Transverse colon (tissue), 4 donors: ENCODE data around the gene HGFAC. TPM values are rescaled to one million over a fixed set of nuclear protein-coding genes. Genes with fewer than 3 reads are reported as not detected.

Experiments
- DNase-seq: peaks from one replicate; pipeline ENCODE4 v3.0.0-alpha.2; 2019
- H3K27ac ChIP-seq, 4 donors: fragments of 200-600 bp; sonication (generic); 2 replicates each; pipeline ENCODE4 v1.5.1; 2016 to 2018; ENCODE audit warnings: inconsistent platforms in 4 of 4
- H3K27me3 ChIP-seq: fragments of 200-600 bp; sonication (generic); 2 replicates; pipeline ENCODE4 v1.5.1; 2017; ENCODE audit warnings: inconsistent platforms
- H3K36me3 ChIP-seq, 4 donors: fragments of 200-600 bp; sonication (generic); 2 replicates each; pipeline ENCODE4 v1.5.1; 2017 to 2019; ENCODE audit warnings: inconsistent platforms in 4 of 4
- H3K4me1 ChIP-seq, 4 donors: fragments of 200-600 bp; sonication (generic); 2 replicates each; pipeline ENCODE4 v1.5.1; 2017 to 2020; ENCODE audit warnings: inconsistent platforms in 4 of 4
- H3K4me3 ChIP-seq, 4 donors: fragments of 200-600 bp; sonication (generic); 1 replicate in 1 of 4; 2 replicates in 3 of 4; pipeline versions ENCODE4 v1.5.1 to v1.6.1; 2017 to 2019; ENCODE audit warnings: inconsistent platforms in 4 of 4
- H3K9me3 ChIP-seq, 2 donors: fragments of 200-600 bp; sonication (generic); 2 replicates each; pipeline ENCODE4 v1.5.1; 2017 to 2019; ENCODE audit warnings: inconsistent platforms in 2 of 2
- EP300 ChIP-seq: sonication (generic); formaldehyde crosslinking; IDR thresholded peaks from one replicate; pipeline ENCODE4 v1.6.1; 2017; ENCODE audit warnings: antibody characterized with exemption, low read depth
- POLR2A ChIP-seq: fragments of 450-650 bp; IDR thresholded peaks from one replicate; pipeline ENCODE4 v1.6.1; 2016; ENCODE audit warnings: antibody characterized with exemption, mild to moderate bottlenecking, moderate library complexity
- POLR2AphosphoS5 ChIP-seq, 3 donors: sonication (generic); formaldehyde crosslinking; IDR thresholded peaks; one replicate each; pipeline ENCODE4 v1.6.1; 2016; ENCODE audit warnings: antibody characterized with exemption in 3 of 3
- WGBS, 2 donors: methylation state at CpG; one replicate each; pipeline ENCODE4 v1.1.5; 2018; ENCODE audit warnings: low coverage in 1 of 2; 5-methylcytosine and 5-hydroxymethylcytosine counted together
- in situ Hi-C, 4 donors: fragments of 200-750 bp; cut with MboI; loops; one replicate each; pipeline versions ENCODE4 v1.15.0 to v1.15.1; 2017; ENCODE audit warnings: low sequenced_read_pairs in 3 of 4, low pct_ligation_motif_present in 1 of 4, low pct_unique_long_range_greater_than_20kb in 1 of 4
- intact Hi-C: fragments of 100-400 bp; cut with DNase I; formaldehyde crosslinking; loops from one replicate; pipeline ENCODE4 v1.15.1; 2023; ENCODE audit warnings: low total_unique reads
- total RNA-seq, 4 donors: library from RNA; depleted of rRNA; stranded (reverse); fragments of >200 nt; gene quantifications; one replicate each; pipeline ENCODE4 v1.1.0, GENCODE V29; 2016
- TF ChIP-seq, protein P1 (sequence below), 5 experiments: fragments of 200-600 bp in 3 of 5; fragments of 450-650 bp in 2 of 5; sonication (generic) in 3 of 5; IDR thresholded peaks; 1 replicate in 2 of 5; 2 replicates in 3 of 5; pipeline ENCODE4 v1.5.1; 2016 to 2017; ENCODE audit warnings: antibody characterized with exemption in 5 of 5, inconsistent platforms in 3 of 5, mild to moderate bottlenecking in 2 of 5, moderate library complexity in 1 of 5

The HGFAC gene
- total RNA-seq, 4 donors from 2014 or later = not detected

DNA sequence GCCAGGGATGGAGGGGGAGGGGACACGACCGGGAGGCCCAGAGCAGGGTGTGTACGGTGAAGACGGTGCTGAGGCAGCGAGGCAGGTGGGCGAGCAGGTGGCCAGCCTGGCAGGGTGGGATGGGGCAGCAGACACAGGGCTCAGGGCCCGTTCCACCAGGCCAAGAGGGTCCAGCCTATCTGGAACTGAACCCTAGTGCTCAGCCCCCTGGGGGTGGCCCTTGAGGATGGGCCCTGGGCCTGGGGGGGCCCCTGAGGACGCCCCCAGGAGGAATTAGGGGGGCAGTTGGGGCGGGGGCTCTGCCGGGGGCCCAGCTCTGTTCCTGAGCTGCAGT lies 3.0 kb upstream of the HGFAC start:
- no peak overlapping the region for H3K4me3 ChIP-seq
- H3K4me1 ChIP-seq = peaks cover 0 to 4% (median 1%) of the 10 kb centered on the region in 4 donors
- TF ChIP-seq POLR2A = no peak
- TF ChIP-seq POLR2AphosphoS5 (IDR thresholded peaks at IDR 0.05) = no peak
- TF ChIP-seq, protein P1, sequence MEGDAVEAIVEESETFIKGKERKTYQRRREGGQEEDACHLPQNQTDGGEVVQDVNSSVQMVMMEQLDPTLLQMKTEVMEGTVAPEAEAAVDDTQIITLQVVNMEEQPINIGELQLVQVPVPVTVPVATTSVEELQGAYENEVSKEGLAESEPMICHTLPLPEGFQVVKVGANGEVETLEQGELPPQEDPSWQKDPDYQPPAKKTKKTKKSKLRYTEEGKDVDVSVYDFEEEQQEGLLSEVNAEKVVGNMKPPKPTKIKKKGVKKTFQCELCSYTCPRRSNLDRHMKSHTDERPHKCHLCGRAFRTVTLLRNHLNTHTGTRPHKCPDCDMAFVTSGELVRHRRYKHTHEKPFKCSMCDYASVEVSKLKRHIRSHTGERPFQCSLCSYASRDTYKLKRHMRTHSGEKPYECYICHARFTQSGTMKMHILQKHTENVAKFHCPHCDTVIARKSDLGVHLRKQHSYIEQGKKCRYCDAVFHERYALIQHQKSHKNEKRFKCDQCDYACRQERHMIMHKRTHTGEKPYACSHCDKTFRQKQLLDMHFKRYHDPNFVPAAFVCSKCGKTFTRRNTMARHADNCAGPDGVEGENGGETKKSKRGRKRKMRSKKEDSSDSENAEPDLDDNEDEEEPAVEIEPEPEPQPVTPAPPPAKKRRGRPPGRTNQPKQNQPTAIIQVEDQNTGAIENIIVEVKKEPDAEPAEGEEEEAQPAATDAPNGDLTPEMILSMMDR (IDR thresholded peaks at IDR 0.05) = no peak
- TF ChIP-seq EP300 = no peak
- no peak for DNase-seq
- no peaks in the 10 kb centered on the region for H3K9me3 ChIP-seq
- no peaks in the 10 kb centered on the region for H3K27me3 ChIP-seq
- intact Hi-C loops = no loop called here
- no peak overlapping the region for H3K27ac ChIP-seq
- 50 to 52% methylated on average over 4 to 9 of the region's 10 CpGs for WGBS, 2 donors
- in situ Hi-C loops = loop anchor here in 1 of 4 donors (10.0 to 25.0 kb wide), 2 partner anchors 94 to 227 kb away; no protein-coding TSS in a partner anchor
- no peaks in the 10 kb centered on the region for H3K36me3 ChIP-seq

DNA sequence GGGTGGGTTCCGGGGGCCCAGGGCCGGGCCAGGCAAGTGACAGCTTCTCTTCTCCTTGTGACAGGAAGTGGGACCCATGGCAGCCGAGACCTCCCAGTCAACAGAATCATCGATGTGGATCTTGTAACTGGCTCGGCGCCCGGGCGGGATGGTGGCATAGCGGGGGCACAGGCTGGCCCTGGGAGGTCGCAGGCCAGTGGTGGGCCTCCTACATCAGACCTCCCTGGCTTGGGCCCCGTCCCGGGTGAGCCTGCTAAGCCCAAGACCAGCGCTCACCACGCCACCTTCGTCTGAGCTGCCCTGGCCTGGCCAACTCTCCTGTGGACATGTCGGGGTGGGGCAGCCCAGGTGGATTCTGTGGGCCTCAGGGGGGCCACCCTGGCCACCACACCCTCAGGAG lies 2.4 kb upstream of the HGFAC start:
- 79% methylated on average over 12 of the region's 16 CpGs; no CpG with 5 or more reads in 1 of the 2 donors for WGBS, 2 donors
- DNase-seq = no peak
- Histone ChIP-seq H3K9me3 (no peaks in the 10 kb centered on the region), H3K4me3 (no peak overlapping the region), H3K27ac (no peak overlapping the region), H3K27me3 (no peaks in the 10 kb centered on the region), H3K4me1 (peaks cover 0 to 4% (median 1%) of the 10 kb centered on the region in 4 donors), H3K36me3 (no peaks in the 10 kb centered on the region)
- in situ Hi-C loops = loop anchor here in 1 of 4 donors (10.0 to 25.0 kb wide), 2 partner anchors 95 to 227 kb away; no protein-coding TSS in a partner anchor
- intact Hi-C loops = no loop called here
- no peak for TF ChIP-seq EP300
- no peak for TF ChIP-seq POLR2AphosphoS5 (IDR thresholded peaks at IDR 0.05)
- TF ChIP-seq, protein P1 (IDR thresholded peaks at IDR 0.05) = no peak
- no peak for TF ChIP-seq POLR2A

DNA sequence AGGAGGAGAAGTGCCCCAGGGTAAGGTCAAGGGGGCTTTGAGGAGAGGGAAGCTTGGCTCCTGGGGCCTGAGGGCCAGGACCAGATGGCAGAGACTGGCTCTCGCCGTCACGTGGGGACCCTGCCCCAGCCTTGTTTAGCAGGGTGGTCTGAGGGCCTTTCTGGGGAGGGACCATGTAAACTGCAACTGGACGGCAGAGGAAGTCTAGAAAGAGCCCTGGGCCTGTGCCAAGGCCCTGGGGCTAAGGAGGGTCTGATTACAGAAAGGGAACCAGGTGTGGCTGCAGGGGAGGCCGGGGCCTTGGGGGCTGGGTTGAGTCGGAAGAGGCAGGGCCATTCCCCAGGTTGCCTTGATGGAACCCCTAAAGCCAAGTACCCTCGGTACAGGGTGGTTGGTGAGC lies 1.8 kb upstream of the HGFAC start:
- in situ Hi-C loops (loop anchor here in 2 of 4 donors (5.0 to 25.0 kb wide), 2 partner anchors 93 to 228 kb away; no protein-coding TSS in a partner anchor), intact Hi-C loops (loop anchor here (5.0 kb wide), 1 partner anchor 333 kb away; no protein-coding TSS in a partner anchor)

DNA sequence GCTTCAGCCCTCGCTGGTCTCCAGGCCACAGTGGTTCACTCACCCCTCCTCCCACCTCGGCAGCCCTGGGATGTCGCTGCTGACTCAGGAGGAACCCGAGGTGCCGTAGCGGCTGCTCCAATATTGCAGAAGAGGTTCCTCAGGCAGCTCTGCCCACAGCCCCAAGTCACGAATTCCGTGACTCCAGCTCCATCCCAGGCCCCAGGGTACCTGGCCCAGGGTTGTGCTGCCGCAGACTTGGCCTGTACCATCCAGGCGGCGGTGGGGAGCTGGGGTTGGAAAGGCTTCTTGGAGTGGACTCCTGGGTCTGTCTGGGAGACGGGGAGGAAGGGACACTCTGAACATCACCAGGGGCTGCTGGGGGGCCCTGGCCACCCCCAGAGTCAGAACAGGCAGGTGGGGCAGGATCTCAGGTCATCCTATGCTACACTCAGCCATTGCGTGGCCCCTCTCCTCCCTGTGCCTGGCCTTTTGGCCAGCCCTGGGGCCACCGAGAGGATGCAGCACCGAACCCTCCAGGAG lies 728 bp upstream of the HGFAC start:
- no peak for DNase-seq
- intact Hi-C loops = loop anchor here (5.0 kb wide), 1 partner anchor 334 kb away; no protein-coding TSS in a partner anchor
- Histone ChIP-seq H3K36me3 (no peaks in the 10 kb centered on the region), H3K4me3 (no peak overlapping the region), H3K9me3 (no peaks in the 10 kb centered on the region), H3K27me3 (no peaks in the 10 kb centered on the region), H3K27ac (no peak overlapping the region), H3K4me1 (peaks cover 0 to 4% (median 1%) of the 10 kb centered on the region in 4 donors)
- TF ChIP-seq EP300 (no peak), POLR2AphosphoS5 (IDR thresholded peaks at IDR 0.05) (no peak), POLR2A (no peak)
- TF ChIP-seq, protein P1 (IDR thresholded peaks at IDR 0.05) = no peak
- in situ Hi-C loops = loop anchor here in 2 of 4 donors (5.0 to 25.0 kb wide), 2 partner anchors 94 to 229 kb away; no protein-coding TSS in a partner anchor
- 41% methylated on average over 11 of the region's 15 CpGs; no CpG with 5 or more reads in 1 of the 2 donors for WGBS, 2 donors

More for the DNA sequence above, 1.8 kb upstream of the HGFAC start:
- Histone ChIP-seq H3K4me1 (peaks cover 0 to 4% (median 1%) of the 10 kb centered on the region in 4 donors), H3K9me3 (no peaks in the 10 kb centered on the region), H3K27ac (no peak overlapping the region), H3K4me3 (no peak overlapping the region), H3K36me3 (no peaks in the 10 kb centered on the region), H3K27me3 (no peaks in the 10 kb centered on the region)
- no peak for DNase-seq
- 62% methylated on average over 7 of the region's 7 CpGs; no CpG with 5 or more reads in 1 of the 2 donors for WGBS, 2 donors
- TF ChIP-seq, protein P1 (IDR thresholded peaks at IDR 0.05) = no peak
- no peak for TF ChIP-seq EP300
- no peak for TF ChIP-seq POLR2AphosphoS5 (IDR thresholded peaks at IDR 0.05)
- TF ChIP-seq POLR2A = no peak
